Measurements from ENCODE around the gene ADGRE1. TPM values are rescaled to one million over a fixed set of nuclear protein-coding genes. Genes with fewer than 3 reads are reported as not detected.

Gene ADGRE1
- total and polyA plus RNA-seq, 2 of the 13 experiments (the other 11 are each of a cell fraction or from before 2014, with no cell fraction given), result not detected

- peaks cover 28% of the 10 kb centered on the region for H3K9me3 ChIP-seq (ENCODE audit: low read length)
- H3K4me2 ChIP-seq (ENCODE audit: low read depth, low read length), result no peak overlapping the region
- H3K4me3 ChIP-seq (replicated peaks in 1 of 3; ENCODE audit: insufficient read depth in 1 of 3, low read depth in 2 of 3, low read length in 3 of 3), result no peak overlapping the region
- ATAC-seq (no peak), DNase-seq (ENCODE audit: low spot score) (no peak), FAIRE-seq (no peak)
- BruUV-seq (replicated peaks), result no TSS peak
- CTCF ChIA-PET (ENCODE audit: low intra/inter-chr PET ratio, low total read pairs), result no interaction called here
- no peak overlapping the region for H2AFZ ChIP-seq (ENCODE audit: low read length)
- no peaks in the 10 kb centered on the region for H3K27me3 ChIP-seq (ENCODE audit: control insufficient read depth in 1 of 2, insufficient read depth in 2 of 2, low read length in 2 of 2)
- POLR2A ChIA-PET, result no interaction called here
- H3K36me3 ChIP-seq (replicated peaks in 1 of 2; ENCODE audit: control insufficient read depth in 1 of 2, insufficient read depth in 2 of 2, low read length in 2 of 2), result no peaks in the 10 kb centered on the region
- in situ Hi-C loops (cut with HindIII; ENCODE audit: extremely low pct_ligation_motif_present, low pct_unique_long_range_greater_than_20kb), result no loop called here
- H3K27ac ChIP-seq (ENCODE audit: extremely low read length, insufficient read depth, low read length), result no peak overlapping the region
- H3K9ac ChIP-seq (ENCODE audit: insufficient read depth, low read depth, low read length), result no peak overlapping the region
- no peaks in the 10 kb centered on the region for H3K79me2 ChIP-seq (ENCODE audit: insufficient read depth, low read length)
- intact Hi-C loops (cut with micrococcal nuclease; ENCODE audit: unreplicated experiment), result no loop called here
- no peaks in the 10 kb centered on the region for H4K20me1 ChIP-seq (ENCODE audit: insufficient read depth, low read length)
- no peaks in the 10 kb centered on the region for H3K4me1 ChIP-seq (ENCODE audit: insufficient read depth, low read length)
- no peak for TF ChIP-seq PHF21A (CRISPR knock-in tag; IDR thresholded peaks at IDR 0.05)
- no peak for TF ChIP-seq ZNF646 (CRISPR knock-in tag; IDR thresholded peaks at IDR 0.05)
- TF ChIP-seq KIAA2018 (CRISPR knock-in tag; IDR thresholded peaks at IDR 0.05; ENCODE audit: borderline replicate concordance), result no peak
- TF ChIP-seq ZNF275 (CRISPR knock-in tag; IDR thresholded peaks at IDR 0.05; ENCODE audit: borderline replicate concordance), result no peak
- TF ChIP-seq ZNF331 (CRISPR knock-in tag; IDR thresholded peaks at IDR 0.05), result no peak
- TF ChIP-seq ATF1 (CRISPR knock-in tag; IDR thresholded peaks at IDR 0.05), result no peak
- no peak for TF ChIP-seq ZNF10 (CRISPR knock-in tag; IDR thresholded peaks at IDR 0.05; ENCODE audit: borderline replicate concordance, low read depth)
- no peak for TF ChIP-seq MXD3 (CRISPR knock-in tag; IDR thresholded peaks at IDR 0.05)
These were observed 16.1 kb downstream of the ADGRE1 start for GRCh38 chr19:6903446-6903845.

Measured in HepG2 (cell line).